K562 (cell line): ENCODE measurements around the gene RAB5B. TPM values are rescaled to one million over a fixed set of nuclear protein-coding genes. Genes with fewer than 3 reads are reported as not detected.
A peak's percentile ranks its signal among the peaks of the same experiment; 100 is the strongest.

ENCODE experiments used
- BDP1 ChIP-seq: IDR thresholded peaks from 3 replicates; pipeline ENCODE4 v1.6.1; 2011; ENCODE audit not compliant: insufficient read length, insufficient read depth
- CLOCK ChIP-seq: fragments of 250-450 bp; sonication (Bioruptor Pico); IDR thresholded peaks from 2 replicates; pipeline ENCODE4 v1.4.0; 2020; ENCODE audit warnings: mild to moderate bottlenecking, moderate library complexity, borderline replicate concordance
- EGR1 ChIP-seq: fragments of 450-650 bp; conservative IDR thresholded peaks from 2 replicates; pipeline ENCODE4 v1.6.1; 2017; ENCODE audit warnings: mild to moderate bottlenecking
- EZH2 ChIP-seq: IDR thresholded peaks from 2 replicates; pipeline ENCODE4 v1.6.1; 2012; ENCODE audit warnings: low read depth, mild to moderate bottlenecking, inconsistent platforms, low read length, borderline replicate concordance
- FOS ChIP-seq: IDR thresholded peaks from 3 replicates; pipeline ENCODE4 v1.6.1; 2011; ENCODE audit not compliant: insufficient read length; ENCODE audit errors: extremely low read depth
- FOXA3 ChIP-seq, 2 experiments: fragments of 450-650 bp in 1 of 2; sonication (generic) in 1 of 2; formaldehyde crosslinking; IDR thresholded peaks in 1 of 2; conservative IDR thresholded peaks in 1 of 2; 2 replicates each; pipeline versions ENCODE4 v1.4.0 to v1.8.0; 2020 to 2022; ENCODE audit warnings: mild to moderate bottlenecking in 2 of 2, missing genetic modification reagents in 1 of 2
- KLF1 ChIP-seq: fragments of 450-650 bp; IDR thresholded peaks from 2 replicates; pipeline ENCODE4 v1.6.1; 2016; ENCODE audit warnings: missing genetic modification characterization, missing compliant biosample characterization
- KLF13 ChIP-seq: fragments of 450-650 bp; IDR thresholded peaks from 2 replicates; pipeline ENCODE4 v1.6.1; 2016; ENCODE audit warnings: missing genetic modification characterization, low read depth, mild to moderate bottlenecking, missing compliant biosample characterization, moderate library complexity, borderline replicate concordance
- MECOM ChIP-seq: fragments of 250-450 bp; sonication (Bioruptor Pico); IDR thresholded peaks from 2 replicates; pipeline ENCODE4 v1.8.0; 2022; ENCODE audit warnings: inconsistent platforms
- MLX ChIP-seq, 2 experiments: fragments of 450-650 bp in 1 of 2; sonication (generic) in 1 of 2; formaldehyde crosslinking; conservative IDR thresholded peaks; 2 replicates each; pipeline versions ENCODE4 v1.4.0 to v1.8.1; 2020 to 2022; ENCODE audit warnings: mild to moderate bottlenecking in 1 of 2, missing genetic modification reagents in 1 of 2
- MTA2 ChIP-seq: fragments of 450-650 bp; IDR thresholded peaks from 2 replicates; pipeline ENCODE4 v1.6.1; 2016; ENCODE audit warnings: low read depth
- NCOR1 ChIP-seq: fragments of 450-650 bp; IDR thresholded peaks from 2 replicates; pipeline ENCODE4 v1.6.1; 2016; ENCODE audit warnings: mild to moderate bottlenecking, moderate library complexity
- NELFE ChIP-seq: IDR thresholded peaks from 2 replicates; pipeline ENCODE4 v1.6.1; 2011; ENCODE audit warnings: mild to moderate bottlenecking; ENCODE audit not compliant: insufficient read depth, insufficient read length
- PHF20 ChIP-seq: fragments of 450-650 bp; IDR thresholded peaks from 2 replicates; pipeline ENCODE4 v1.6.1; 2018; ENCODE audit not compliant: partially characterized antibody
- PURB ChIP-seq: sonication (generic); formaldehyde crosslinking; IDR thresholded peaks from 2 replicates; pipeline ENCODE4 v1.9.0; 2021; ENCODE audit warnings: low read depth, mild to moderate bottlenecking, missing genetic modification reagents
- RB1 ChIP-seq: fragments of 450-650 bp; IDR thresholded peaks from 2 replicates; pipeline ENCODE4 v1.6.1; 2017; ENCODE audit warnings: low read depth, mild to moderate bottlenecking
- SAFB2 ChIP-seq: fragments of 200-400 bp; formaldehyde crosslinking; IDR thresholded peaks from 2 replicates; pipeline ENCODE4 v1.6.1; 2018; ENCODE audit warnings: borderline replicate concordance, low read length, low read depth, moderate library complexity; ENCODE audit not compliant: severe bottlenecking
- SMC3 ChIP-seq: conservative IDR thresholded peaks from 2 replicates; pipeline ENCODE4 v1.6.1; 2011; ENCODE audit warnings: low read depth, low read length, improper control_type of control experiment; ENCODE audit not compliant: insufficient read depth
- TAF9B ChIP-seq: fragments of 450-650 bp; IDR thresholded peaks from 2 replicates; pipeline ENCODE4 v1.6.1; 2018; ENCODE audit warnings: mild to moderate bottlenecking; ENCODE audit not compliant: partially characterized antibody
- XRCC3 ChIP-seq: fragments of 450-650 bp; IDR thresholded peaks from 2 replicates; pipeline ENCODE4 v1.6.1; 2017; ENCODE audit warnings: mild to moderate bottlenecking, moderate library complexity
- ZNF174 ChIP-seq: fragments of 250-450 bp; sonication (Bioruptor Pico); IDR thresholded peaks from 2 replicates; pipeline ENCODE4 v1.4.0; 2020; ENCODE audit warnings: mild to moderate bottlenecking
- ZNF324 ChIP-seq: fragments of 250-450 bp; sonication (Bioruptor Pico); IDR thresholded peaks from 2 replicates; pipeline ENCODE4 v1.4.0; 2020; ENCODE audit warnings: mild to moderate bottlenecking
- ZNF354B ChIP-seq: fragments of 250-450 bp; sonication (Bioruptor Pico); IDR thresholded peaks from 2 replicates; pipeline ENCODE4 v1.4.0; 2020
- ZNF507 ChIP-seq: conservative IDR thresholded peaks from 2 replicates; pipeline ENCODE4 v1.6.1; 2017; ENCODE audit warnings: missing genetic modification characterization, missing compliant biosample characterization
- ZSCAN32 ChIP-seq: fragments of 450-650 bp; formaldehyde crosslinking; IDR thresholded peaks from 2 replicates; pipeline ENCODE4 v1.4.0; 2020; ENCODE audit warnings: mild to moderate bottlenecking, moderate library complexity
- polyA plus RNA-seq, 8 experiments: library from polyadenylated mRNA; depleted of rRNA in 4 of 8; stranded (reverse) in 5 of 8; unstranded in 3 of 8; fragments of >200 nt; fragmentation: Nextera tagmentation in 2 of 8; fragmentation: Illumina TruSeq in 1 of 8; extraction: Ambion mirVana in 2 of 8; extraction: Trizol in 1 of 8; gene quantifications; 2 replicates each; pipeline versions ENCODE4 v1.2.1 to v1.2.3, GENCODE V29; 2011 to 2014; ENCODE audit warnings: inconsistent platforms in 1 of 8, missing spikeins in 1 of 8
- total RNA-seq, 7 experiments: library from RNA; depleted of rRNA in 6 of 7; stranded (reverse); fragments of >200 nt in 6 of 7; fragmentation: Illumina TruSeq in 2 of 7; extraction: Trizol in 2 of 7; gene quantifications; 2 replicates each; pipeline versions ENCODE4 v1.2.1 to v1.2.3, GENCODE V29; 2011 to 2021; ENCODE audit warnings: low replicate concordance in 1 of 7
- TF ChIP-seq, protein P1 (sequence below): fragments of 250-450 bp; sonication (Bioruptor Pico); IDR thresholded peaks from 2 replicates; pipeline ENCODE4 v1.9.0; 2021; ENCODE audit warnings: mild to moderate bottlenecking
- TF ChIP-seq, protein P2 (sequence below): sonication (generic); formaldehyde crosslinking; IDR thresholded peaks from 2 replicates; pipeline ENCODE4 v1.8.0; 2023; ENCODE audit warnings: mild to moderate bottlenecking, missing genetic modification reagents

The RAB5B gene
- total and polyA plus RNA-seq, 9 of the 15 experiments (the other 6 are each of a cell fraction or from before 2014, with no cell fraction given), result 6.8 to 73.8 (median 25.2) TPM

DNA sequence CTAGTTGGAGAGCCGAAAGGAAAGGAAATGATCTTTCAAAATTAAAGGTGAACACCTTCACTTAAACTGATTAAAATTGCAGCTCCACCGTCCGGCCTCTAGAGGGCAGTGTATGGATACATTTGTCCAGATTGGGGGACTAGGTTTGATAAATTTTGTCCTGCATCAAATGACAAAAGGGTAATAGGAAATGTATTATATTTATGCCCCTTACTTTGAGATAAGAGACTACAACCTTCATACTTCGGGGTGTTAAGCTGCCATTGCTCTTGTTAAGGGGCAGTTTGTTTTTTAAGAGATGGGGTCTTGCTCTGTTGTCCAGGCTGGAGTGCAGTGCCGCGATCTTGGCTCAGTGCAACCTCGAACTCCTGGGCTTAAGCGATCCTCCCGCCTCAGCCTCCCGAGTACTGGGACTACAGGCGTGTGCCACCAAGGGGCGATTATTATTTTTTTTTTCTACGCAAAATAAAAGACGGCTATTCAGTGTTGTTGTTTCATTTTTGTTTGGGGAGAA is 22.4 kb downstream of the RAB5B start (continued):
- TF ChIP-seq, protein P1, sequence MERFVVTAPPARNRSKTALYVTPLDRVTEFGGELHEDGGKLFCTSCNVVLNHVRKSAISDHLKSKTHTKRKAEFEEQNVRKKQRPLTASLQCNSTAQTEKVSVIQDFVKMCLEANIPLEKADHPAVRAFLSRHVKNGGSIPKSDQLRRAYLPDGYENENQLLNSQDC (CRISPR knock-in tag), result no peak
- TF ChIP-seq MTA2 (no peak), BDP1 (no peak), ZNF174 (CRISPR knock-in tag) (no peak), ZNF507 (no peak), NELFE (no peak), NCOR1 (no peak), CLOCK (CRISPR knock-in tag) (no peak), FOS (no peak), ZSCAN32 (no peak), MLX (CRISPR knock-in tag; conservative IDR thresholded peaks at IDR 0.05) (no peak), ZNF324 (CRISPR knock-in tag) (no peak), EZH2 (no peak), TAF9B (no peak), PURB (CRISPR knock-in tag) (no peak), ZNF354B (CRISPR knock-in tag) (no peak), KLF1 (tag) (no peak), SMC3 (peak; percentile 40; the same call in 1 of the 2 replicates), FOXA3 (CRISPR knock-in tag; conservative IDR thresholded peaks at IDR 0.05 in 1 of 2, IDR thresholded peaks at IDR 0.05 in 1 of 2) (no peak), XRCC3 (no peak), EGR1 (no peak), SAFB2 (no peak), PHF20 (peak; percentile 50), MECOM (CRISPR knock-in tag) (no peak), KLF13 (tag) (no peak), RB1 (no peak; the same call in 1 of the 2 replicates)
- TF ChIP-seq, protein P2, sequence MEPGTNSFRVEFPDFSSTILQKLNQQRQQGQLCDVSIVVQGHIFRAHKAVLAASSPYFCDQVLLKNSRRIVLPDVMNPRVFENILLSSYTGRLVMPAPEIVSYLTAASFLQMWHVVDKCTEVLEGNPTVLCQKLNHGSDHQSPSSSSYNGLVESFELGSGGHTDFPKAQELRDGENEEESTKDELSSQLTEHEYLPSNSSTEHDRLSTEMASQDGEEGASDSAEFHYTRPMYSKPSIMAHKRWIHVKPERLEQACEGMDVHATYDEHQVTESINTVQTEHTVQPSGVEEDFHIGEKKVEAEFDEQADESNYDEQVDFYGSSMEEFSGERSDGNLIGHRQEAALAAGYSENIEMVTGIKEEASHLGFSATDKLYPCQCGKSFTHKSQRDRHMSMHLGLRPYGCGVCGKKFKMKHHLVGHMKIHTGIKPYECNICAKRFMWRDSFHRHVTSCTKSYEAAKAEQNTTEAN (CRISPR knock-in tag), result no peak
